K562 (cell line): ENCODE measurements around the gene DNM1. TPM values are rescaled to one million over a fixed set of nuclear protein-coding genes. Genes with fewer than 3 reads are reported as not detected.

ENCODE experiments used
- CHCHD3 ChIP-seq: fragments of 250-450 bp; sonication (Bioruptor Pico); IDR thresholded peaks from 2 replicates; pipeline ENCODE4 v2.1.2; 2022; ENCODE audit warnings: mild to moderate bottlenecking
- CHD1 ChIP-seq: fragments of 200-600 bp; sonication (generic); IDR thresholded peaks from one replicate; pipeline ENCODE4 v1.6.1; 2012; ENCODE audit warnings: mild to moderate bottlenecking, moderate library complexity, low read length, inconsistent platforms
- EP400 ChIP-seq: fragments of 450-650 bp; IDR thresholded peaks from 2 replicates; pipeline ENCODE4 v1.6.1; 2017; ENCODE audit warnings: antibody characterized with exemption, mild to moderate bottlenecking, moderate library complexity
- ESRRA ChIP-seq: fragments of 450-650 bp; IDR thresholded peaks from 2 replicates; pipeline ENCODE4 v1.6.1; 2014; ENCODE audit warnings: low read depth, mild to moderate bottlenecking, moderate library complexity, borderline replicate concordance
- HDGF ChIP-seq: fragments of 450-650 bp; IDR thresholded peaks from 2 replicates; pipeline ENCODE4 v1.6.1; 2016
- HNRNPK ChIP-seq: fragments of 200-400 bp; formaldehyde crosslinking; IDR thresholded peaks from one replicate; pipeline ENCODE4 v1.6.1; 2018; ENCODE audit warnings: mild to moderate bottlenecking, low read depth, low read length; ENCODE audit not compliant: poor library complexity, severe bottlenecking
- IRF2 ChIP-seq: sonication (generic); formaldehyde crosslinking; IDR thresholded peaks from 2 replicates; pipeline ENCODE4 v1.8.1; 2022; ENCODE audit warnings: mild to moderate bottlenecking, missing genetic modification reagents
- KLF10 ChIP-seq: fragments of 250-450 bp; sonication (Bioruptor Pico); IDR thresholded peaks from 2 replicates; pipeline ENCODE4 v1.6.1; 2021; ENCODE audit warnings: matching md5 sums
- MTF1 ChIP-seq: fragments of 250-450 bp; sonication (Bioruptor Pico); IDR thresholded peaks from 2 replicates; pipeline ENCODE4 v1.9.0; 2021; ENCODE audit warnings: moderate library complexity, mild to moderate bottlenecking, inconsistent platforms, borderline replicate concordance
- MXI1 ChIP-seq: IDR thresholded peaks from 2 replicates; pipeline ENCODE4 v1.6.1; 2011; ENCODE audit warnings: low read depth, mild to moderate bottlenecking, improper control_type of control experiment, low read length
- PRPF4 ChIP-seq: fragments of 200-400 bp; formaldehyde crosslinking; IDR thresholded peaks from one replicate; pipeline ENCODE4 v1.6.1; 2017; ENCODE audit warnings: low read length, low read depth, mild to moderate bottlenecking; ENCODE audit not compliant: insufficient read depth, poor library complexity, severe bottlenecking
- PTTG1 ChIP-seq: fragments of 450-650 bp; IDR thresholded peaks from 2 replicates; pipeline ENCODE4 v1.6.1; 2016; ENCODE audit warnings: low read depth, mild to moderate bottlenecking, missing genetic modification characterization, missing compliant biosample characterization
- SIN3A ChIP-seq, 2 experiments: fragments of 150-350 bp in 1 of 2; IDR thresholded peaks; 2 replicates each; pipeline ENCODE4 v1.6.1; 2011 to 2016; ENCODE audit warnings: borderline replicate concordance in 2 of 2, low read depth in 2 of 2, low read length in 2 of 2, mild to moderate bottlenecking in 2 of 2, moderate library complexity in 2 of 2; ENCODE audit not compliant: control insufficient read depth in 1 of 2
- SMAD4 ChIP-seq: fragments of 250-450 bp; sonication (Bioruptor Pico); conservative IDR thresholded peaks from 2 replicates; pipeline ENCODE4 v1.8.0; 2021; ENCODE audit warnings: inconsistent platforms, mild to moderate bottlenecking, moderate library complexity
- SUPT5H ChIP-seq: fragments of 450-650 bp; IDR thresholded peaks from 2 replicates; pipeline ENCODE4 v1.6.1; 2016
- TFAM ChIP-seq: fragments of 250-450 bp; sonication (Bioruptor Pico); conservative IDR thresholded peaks from 2 replicates; pipeline ENCODE4 v1.5.0; 2021; ENCODE audit warnings: mild to moderate bottlenecking, moderate library complexity
- ZBTB17 ChIP-seq: fragments of 450-650 bp; formaldehyde crosslinking; IDR thresholded peaks from 2 replicates; pipeline ENCODE4 v1.4.0; 2020; ENCODE audit warnings: mild to moderate bottlenecking
- ZNF133 ChIP-seq: fragments of 250-450 bp; sonication (Bioruptor Pico); IDR thresholded peaks from 2 replicates; pipeline ENCODE4 v1.4.0; 2020; ENCODE audit warnings: mild to moderate bottlenecking
- ZNF232 ChIP-seq: sonication (generic); formaldehyde crosslinking; IDR thresholded peaks from 2 replicates; pipeline ENCODE4 v1.8.0; 2022; ENCODE audit warnings: mild to moderate bottlenecking, missing genetic modification reagents
- ZNF282 ChIP-seq: sonication (generic); formaldehyde crosslinking; IDR thresholded peaks from 2 replicates; pipeline ENCODE4 v1.8.1; 2023; ENCODE audit warnings: missing genetic modification reagents
- ZNF551 ChIP-seq: fragments of 250-450 bp; sonication (Bioruptor Pico); IDR thresholded peaks from 2 replicates; pipeline ENCODE4 v1.5.0; 2021; ENCODE audit warnings: mild to moderate bottlenecking, moderate library complexity
- ZNF77 ChIP-seq: fragments of 250-450 bp; sonication (Bioruptor Pico); IDR thresholded peaks from 2 replicates; pipeline ENCODE4 v1.5.0; 2020
- ZNF79 ChIP-seq: fragments of 250-450 bp; sonication (Bioruptor Pico); IDR thresholded peaks from 2 replicates; pipeline ENCODE4 v1.4.0; 2020; ENCODE audit warnings: low read depth, mild to moderate bottlenecking, moderate library complexity
- polyA plus RNA-seq, 8 experiments: library from polyadenylated mRNA; depleted of rRNA in 4 of 8; stranded (reverse) in 5 of 8; unstranded in 3 of 8; fragments of >200 nt; fragmentation: Nextera tagmentation in 2 of 8; fragmentation: Illumina TruSeq in 1 of 8; extraction: Ambion mirVana in 2 of 8; extraction: Trizol in 1 of 8; gene quantifications; 2 replicates each; pipeline versions ENCODE4 v1.2.1 to v1.2.3, GENCODE V29; 2011 to 2014; ENCODE audit warnings: inconsistent platforms in 1 of 8, missing spikeins in 1 of 8
- total RNA-seq, 7 experiments: library from RNA; depleted of rRNA in 6 of 7; stranded (reverse); fragments of >200 nt in 6 of 7; fragmentation: Illumina TruSeq in 2 of 7; extraction: Trizol in 2 of 7; gene quantifications; 2 replicates each; pipeline versions ENCODE4 v1.2.1 to v1.2.3, GENCODE V29; 2011 to 2021; ENCODE audit warnings: low replicate concordance in 1 of 7
- TF ChIP-seq, protein P1 (sequence below): fragments of 250-450 bp; sonication (Bioruptor Pico); IDR thresholded peaks from 2 replicates; pipeline ENCODE4 v1.9.0; 2021; ENCODE audit warnings: mild to moderate bottlenecking, inconsistent platforms
- TF ChIP-seq, protein P2 (sequence below): fragments of 450-650 bp; formaldehyde crosslinking; IDR thresholded peaks from 2 replicates; pipeline ENCODE4 v1.4.0; 2022; ENCODE audit warnings: missing genetic modification characterization
- TF ChIP-seq, protein P3 (sequence below): sonication (generic); formaldehyde crosslinking; IDR thresholded peaks from 2 replicates; pipeline ENCODE4 v1.8.0; 2022; ENCODE audit warnings: mild to moderate bottlenecking, low read depth, missing genetic modification reagents

DNM1 gene
- total and polyA plus RNA-seq, 9 of the 15 experiments (the other 6 are each of a cell fraction or from before 2014, with no cell fraction given): 0.39 to 23.1 (median 9.1) TPM

DNA sequence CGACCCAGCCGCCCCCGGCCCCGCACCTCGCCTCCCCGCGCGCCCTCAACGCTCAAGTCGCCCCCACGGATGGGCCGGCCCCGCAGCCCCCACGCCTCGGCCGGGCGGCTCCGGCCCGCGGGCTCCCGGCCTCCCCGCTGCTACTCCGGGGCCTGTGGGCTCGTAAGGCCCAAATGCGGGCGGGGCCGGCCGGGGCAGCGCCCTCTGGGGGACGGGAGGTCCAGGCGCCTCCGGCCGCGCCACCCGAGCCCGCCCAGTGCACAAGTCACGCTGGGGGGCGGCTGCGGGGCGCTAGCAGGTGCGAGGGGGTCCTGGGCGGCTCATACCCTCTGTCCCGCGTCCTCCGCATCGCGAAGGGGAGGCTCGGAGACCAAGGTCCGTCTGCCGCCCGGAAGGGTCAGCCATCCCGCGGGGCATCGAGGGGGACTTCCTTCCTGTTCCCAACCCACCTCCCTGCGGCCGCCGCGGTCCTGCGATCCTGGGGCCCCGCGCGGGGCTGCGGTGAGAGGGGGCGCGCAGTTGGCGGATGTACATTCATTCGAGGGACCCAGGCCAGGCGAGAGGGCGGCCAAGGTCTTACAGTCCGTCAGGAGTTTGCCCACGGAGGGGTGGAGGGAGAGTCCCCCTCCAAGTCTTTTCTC lies 11.7 kb upstream of the DNM1 start, which contains the start of gene CIZ1 (continued):
- TF ChIP-seq, protein P1, sequence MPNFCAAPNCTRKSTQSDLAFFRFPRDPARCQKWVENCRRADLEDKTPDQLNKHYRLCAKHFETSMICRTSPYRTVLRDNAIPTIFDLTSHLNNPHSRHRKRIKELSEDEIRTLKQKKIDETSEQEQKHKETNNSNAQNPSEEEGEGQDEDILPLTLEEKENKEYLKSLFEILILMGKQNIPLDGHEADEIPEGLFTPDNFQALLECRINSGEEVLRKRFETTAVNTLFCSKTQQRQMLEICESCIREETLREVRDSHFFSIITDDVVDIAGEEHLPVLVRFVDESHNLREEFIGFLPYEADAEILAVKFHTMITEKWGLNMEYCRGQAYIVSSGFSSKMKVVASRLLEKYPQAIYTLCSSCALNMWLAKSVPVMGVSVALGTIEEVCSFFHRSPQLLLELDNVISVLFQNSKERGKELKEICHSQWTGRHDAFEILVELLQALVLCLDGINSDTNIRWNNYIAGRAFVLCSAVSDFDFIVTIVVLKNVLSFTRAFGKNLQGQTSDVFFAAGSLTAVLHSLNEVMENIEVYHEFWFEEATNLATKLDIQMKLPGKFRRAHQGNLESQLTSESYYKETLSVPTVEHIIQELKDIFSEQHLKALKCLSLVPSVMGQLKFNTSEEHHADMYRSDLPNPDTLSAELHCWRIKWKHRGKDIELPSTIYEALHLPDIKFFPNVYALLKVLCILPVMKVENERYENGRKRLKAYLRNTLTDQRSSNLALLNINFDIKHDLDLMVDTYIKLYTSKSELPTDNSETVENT (CRISPR knock-in tag): peak; percentile 100
- TF ChIP-seq, protein P2, sequence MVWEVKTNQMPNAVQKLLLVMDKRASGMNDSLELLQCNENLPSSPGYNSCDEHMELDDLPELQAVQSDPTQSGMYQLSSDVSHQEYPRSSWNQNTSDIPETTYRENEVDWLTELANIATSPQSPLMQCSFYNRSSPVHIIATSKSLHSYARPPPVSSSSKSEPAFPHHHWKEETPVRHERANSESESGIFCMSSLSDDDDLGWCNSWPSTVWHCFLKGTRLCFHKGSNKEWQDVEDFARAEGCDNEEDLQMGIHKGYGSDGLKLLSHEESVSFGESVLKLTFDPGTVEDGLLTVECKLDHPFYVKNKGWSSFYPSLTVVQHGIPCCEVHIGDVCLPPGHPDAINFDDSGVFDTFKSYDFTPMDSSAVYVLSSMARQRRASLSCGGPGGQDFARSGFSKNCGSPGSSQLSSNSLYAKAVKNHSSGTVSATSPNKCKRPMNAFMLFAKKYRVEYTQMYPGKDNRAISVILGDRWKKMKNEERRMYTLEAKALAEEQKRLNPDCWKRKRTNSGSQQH (CRISPR knock-in tag): peak; percentile 61; the same call in 1 of the 2 replicates
- TF ChIP-seq PTTG1 (tag) (no peak), ZNF282 (no peak), CHCHD3 (CRISPR knock-in tag) (0 out of 2 replicates have a peak, but pooled peaks have one; percentile 67), TFAM (CRISPR knock-in tag) (no peak), KLF10 (CRISPR knock-in tag) (no peak), EP400 (no peak), PRPF4 (no peak), SIN3A (IDR thresholded peaks at IDR 0.05; ENCODE audit: borderline replicate concordance in 2 of 2, control insufficient read depth in 1 of 2, low read depth in 2 of 2, low read length in 2 of 2) (peak; percentile 90 to 98), ZNF551 (CRISPR knock-in tag) (no peak), HNRNPK (peak; percentile 92), HDGF (no peak), ZNF133 (CRISPR knock-in tag) (no peak), IRF2 (CRISPR knock-in tag) (no peak), CHD1 (peak; percentile 68), SUPT5H (no peak), ESRRA (no peak), ZNF79 (no peak), ZNF232 (CRISPR knock-in tag) (no peak), MXI1 (peak; percentile 60; the same call in 1 of the 2 replicates), ZNF77 (peak; percentile 66; the same call in 1 of the 2 replicates), MTF1 (CRISPR knock-in tag) (no peak; the same call in 1 of the 2 replicates), ZBTB17 (CRISPR knock-in tag) (peak; percentile 87), SMAD4 (CRISPR knock-in tag) (peak; percentile 88)
- TF ChIP-seq, protein P3, sequence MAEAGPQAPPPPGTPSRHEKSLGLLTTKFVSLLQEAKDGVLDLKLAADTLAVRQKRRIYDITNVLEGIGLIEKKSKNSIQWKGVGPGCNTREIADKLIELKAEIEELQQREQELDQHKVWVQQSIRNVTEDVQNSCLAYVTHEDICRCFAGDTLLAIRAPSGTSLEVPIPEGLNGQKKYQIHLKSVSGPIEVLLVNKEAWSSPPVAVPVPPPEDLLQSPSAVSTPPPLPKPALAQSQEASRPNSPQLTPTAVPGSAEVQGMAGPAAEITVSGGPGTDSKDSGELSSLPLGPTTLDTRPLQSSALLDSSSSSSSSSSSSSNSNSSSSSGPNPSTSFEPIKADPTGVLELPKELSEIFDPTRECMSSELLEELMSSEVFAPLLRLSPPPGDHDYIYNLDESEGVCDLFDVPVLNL (CRISPR knock-in tag): no peak
